Transverse colon (tissue), 3 donors: Measurements from ENCODE around the gene EHD3.

Source experiments
- CTCF ChIP-seq, 5 experiments: fragments of 200-600 bp in 3 of 5; fragments of 450-650 bp in 2 of 5; sonication (generic) in 3 of 5; IDR thresholded peaks; 1 replicate in 2 of 5; 2 replicates in 3 of 5; pipeline ENCODE4 v1.5.1; 2016 to 2017; ENCODE audit warnings: antibody characterized with exemption in 5 of 5, inconsistent platforms in 3 of 5, mild to moderate bottlenecking in 2 of 5, moderate library complexity in 1 of 5
- EP300 ChIP-seq: sonication (generic); formaldehyde crosslinking; IDR thresholded peaks from one replicate; pipeline ENCODE4 v1.6.1; 2017; ENCODE audit warnings: antibody characterized with exemption, low read depth

GRCh38 chr2:31232586-31232985, 1.4 kb upstream of the EHD3 start:
- no peak for TF ChIP-seq EP300
- no peak for TF ChIP-seq CTCF (IDR thresholded peaks at IDR 0.05)
